GM18517 (cell line): Measurements from ENCODE around the gene EXOC2.
A peak's percentile ranks its signal among the peaks of the same experiment; 100 is the strongest.

Source experiments
- ATAC-seq: cut with Tn5 transposase; IDR thresholded peaks from one replicate; pipeline ENCODE4 v1.9.1; 2021; ENCODE audit warnings: mild to moderate bottlenecking, moderate library complexity; ENCODE audit not compliant: unreplicated experiment

Gene EXOC2

GRCh38 chr6:503610-504362 is 189.2 kb downstream of the EXOC2 start:
- no peak for ATAC-seq

GRCh38 chr6:502761-503160 is 190.2 kb downstream of the EXOC2 start:
- no peak for ATAC-seq

GRCh38 chr6:501891-502601 is 190.9 kb downstream of the EXOC2 start:
- no peak for ATAC-seq

- ATAC-seq: peak; percentile 52
Measured at GRCh38 chr6:499617-500016, 193.3 kb downstream of the EXOC2 start.

GRCh38 chr6:498795-499231 is 194.1 kb downstream of the EXOC2 start:
- peak; percentile 61 for ATAC-seq

- no peak for ATAC-seq
Measured at GRCh38 chr6:497258-497657, 195.7 kb downstream of the EXOC2 start.

GRCh38 chr6:496649-497048 is 196.3 kb downstream of the EXOC2 start:
- ATAC-seq: no peak

- no peak for ATAC-seq
Measured at GRCh38 chr6:494394-494793, 198.5 kb downstream of the EXOC2 start.

- no peak for ATAC-seq
Measured at GRCh38 chr6:493840-494239, 199.1 kb downstream of the EXOC2 start.

GRCh38 chr6:492816-493414 is 200.0 kb downstream of the EXOC2 start:
- no peak for ATAC-seq

GRCh38 chr6:492178-492577 is 200.8 kb downstream of the EXOC2 start:
- ATAC-seq: no peak

GRCh38 chr6:491233-491632 is 201.7 kb downstream of the EXOC2 start:
- no peak for ATAC-seq

- peak; percentile 53 for ATAC-seq
Measured at GRCh38 chr6:490251-491037, 202.5 kb downstream of the EXOC2 start.

- no peak for ATAC-seq
Measured at GRCh38 chr6:489762-490161, 203.2 kb downstream of the EXOC2 start.

- no peak for ATAC-seq
Measured at GRCh38 chr6:489001-489400, 203.9 kb downstream of the EXOC2 start.

GRCh38 chr6:487956-488355 is 205.0 kb downstream of the EXOC2 start:
- no peak for ATAC-seq

- no peak for ATAC-seq
Measured at GRCh38 chr6:485655-486170, 207.2 kb downstream of the EXOC2 start.

- no peak for ATAC-seq
Measured at GRCh38 chr6:484746-485145, 208.2 kb downstream of the EXOC2 start.

- ATAC-seq: no peak
Measured at GRCh38 chr6:484086-484745, 208.7 kb downstream of the EXOC2 start.

GRCh38 chr6:475314-475713 is 217.6 kb downstream of the EXOC2 start:
- ATAC-seq: no peak
